Panc1 (cell line): ENCODE data around the gene CLCC1. TPM values are rescaled to one million over a fixed set of nuclear protein-coding genes. Genes with fewer than 3 reads are reported as not detected.
"Not testable (repeated sequence)": the region's sequence is repeated elsewhere in the genome, so short reads cannot be mapped to it uniquely, and the experiment has no call there.

Experiments
- ATAC-seq: fragments of 200-7000 bp; cut with Tn5 transposase; 2 replicates; pipeline ENCODE4 v1.9.1; 2020; ENCODE audit warnings: mild to moderate bottlenecking, moderate library complexity
- BruUV-seq: library from RNA; stranded (reverse); fragments of 400-500 nt; replicated peaks from 2 replicates; lab custom pipeline; 2021; lab: Mats Ljungman, UMichigan
- CTCF ChIA-PET: fragments of 300-600 bp; sonication (Branson Sonifier 250); formaldehyde crosslinking; loops from one replicate; lab custom pipeline; 2022; ENCODE audit warnings: antibody characterized with exemption; lab: Charles Lee
- POLR2A ChIA-PET: fragments of 300-600 bp; sonication (Branson Sonifier 250); formaldehyde crosslinking; loops from one replicate; lab custom pipeline; 2022; ENCODE audit warnings: antibody characterized with exemption; lab: Charles Lee
- DNase-seq: peaks from one replicate; pipeline ENCODE4 v3.0.0-alpha.2; 2010; ENCODE audit warnings: low read depth, low spot score
- H3K27ac ChIP-seq: 2 replicates; pipeline ENCODE4 v1.5.1; 2011; ENCODE audit warnings: mild to moderate bottlenecking, low read length, inconsistent platforms
- H3K27me3 ChIP-seq: fragments of 200-500 bp; sonication (Bioruptor generic); 2 replicates; pipeline ENCODE4 v1.6.0; 2014; ENCODE audit warnings: low read length, inconsistent platforms; ENCODE audit not compliant: control insufficient read depth, insufficient read depth
- H3K36me3 ChIP-seq: fragments of 200-500 bp; sonication (Bioruptor generic); 2 replicates; pipeline ENCODE4 v1.5.1; 2014; ENCODE audit warnings: inconsistent platforms, mild to moderate bottlenecking, low read length, moderate library complexity; ENCODE audit not compliant: control insufficient read depth, insufficient read depth
- H3K4me1 ChIP-seq: 2 replicates; pipeline ENCODE4 v1.5.1; 2011; ENCODE audit warnings: inconsistent platforms, mild to moderate bottlenecking, low read length, moderate library complexity; ENCODE audit not compliant: control insufficient read depth, insufficient read depth
- H3K4me3 ChIP-seq, 2 experiments: 2 replicates each; pipeline ENCODE4 v1.5.1; 2011 to 2012; ENCODE audit warnings: low read depth in 2 of 2, low read length in 2 of 2, mild to moderate bottlenecking in 2 of 2, inconsistent platforms in 1 of 2, moderate library complexity in 1 of 2
- H3K9me3 ChIP-seq: fragments of 200-500 bp; sonication (Bioruptor generic); 2 replicates; pipeline ENCODE4 v1.5.1; 2014; ENCODE audit warnings: low read depth, mild to moderate bottlenecking, inconsistent platforms, low read length, moderate library complexity; ENCODE audit not compliant: control insufficient read depth, insufficient read depth
- POLR2AphosphoS5 ChIP-seq: IDR thresholded peaks from 2 replicates; pipeline ENCODE4 v1.6.1; 2012; ENCODE audit warnings: mild to moderate bottlenecking, low read depth, low read length, moderate library complexity
- SIN3A ChIP-seq: IDR thresholded peaks from 2 replicates; pipeline ENCODE4 v1.6.1; 2012; ENCODE audit warnings: low read depth, mild to moderate bottlenecking, low read length, moderate library complexity, borderline replicate concordance; ENCODE audit not compliant: insufficient read depth
- TCF7L2 ChIP-seq: IDR thresholded peaks from 2 replicates; pipeline ENCODE4 v1.6.1; 2011; ENCODE audit warnings: mild to moderate bottlenecking, low read depth, low read length, inconsistent platforms
- in situ Hi-C: cut with HindIII; loops from 2 replicates; pipeline ENCODE4 v1.10.0; 2016; ENCODE audit warnings: low sequenced_read_pairs, low pct_unique_long_range_greater_than_20kb
- intact Hi-C: fragments of 100-400 bp; cut with micrococcal nuclease; formaldehyde crosslinking; loops from one replicate; pipeline ENCODE4 v1.10.0; 2022; ENCODE audit not compliant: unreplicated experiment
- total RNA-seq: library from RNA; stranded (reverse); gene quantifications from one replicate; pipeline ENCODE4 v1.2.1, GENCODE V29; 2021; ENCODE audit not compliant: unreplicated experiment
- TF ChIP-seq, protein P1 (sequence below), 2 experiments: IDR thresholded peaks; 2 replicates each; pipeline ENCODE4 v1.6.1; 2011 to 2012; ENCODE audit warnings: low read depth in 2 of 2, control low read depth in 1 of 2, low read length in 1 of 2, mild to moderate bottlenecking in 1 of 2, moderate library complexity in 1 of 2; ENCODE audit not compliant: insufficient read depth in 1 of 2
- TF ChIP-seq, protein P2 (sequence below): fragments of 450-650 bp; IDR thresholded peaks from 2 replicates; pipeline ENCODE4 v1.5.1; 2017; ENCODE audit warnings: mild to moderate bottlenecking

Gene CLCC1
- total RNA-seq, 1 experiment from 2014 or later = 28.4 TPM

DNA sequence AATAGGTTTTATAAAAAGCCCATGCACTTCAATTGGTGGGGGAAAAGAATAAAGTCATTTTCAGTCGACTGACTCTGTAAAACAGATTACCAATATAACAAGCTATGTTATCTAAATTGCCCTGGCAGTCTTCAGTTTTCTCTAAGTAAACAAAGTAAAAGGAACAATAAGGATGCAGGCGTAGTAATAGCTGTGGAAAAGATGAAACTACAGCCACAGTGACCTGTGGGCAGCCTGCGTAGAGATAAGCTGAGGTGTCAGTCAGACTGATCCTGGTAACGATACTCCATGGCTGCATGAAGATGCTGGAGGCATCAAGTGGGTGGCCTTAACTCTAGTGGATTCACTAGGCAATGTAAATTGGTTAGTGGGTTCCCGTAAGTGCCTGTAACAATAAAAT, 29.3 kb downstream of the CLCC1 start:
- intact Hi-C loops = no loop called here
- Histone ChIP-seq H3K4me1 (no peaks in the 10 kb centered on the region), H3K9me3 (no peaks in the 10 kb centered on the region), H3K27me3 (no peaks in the 10 kb centered on the region), H3K4me3 (no peak overlapping the region), H3K27ac (no peak overlapping the region), H3K36me3 (peaks cover 26% of the 10 kb centered on the region)
- BruUV-seq = no TSS peak
- TF ChIP-seq, protein P1, sequence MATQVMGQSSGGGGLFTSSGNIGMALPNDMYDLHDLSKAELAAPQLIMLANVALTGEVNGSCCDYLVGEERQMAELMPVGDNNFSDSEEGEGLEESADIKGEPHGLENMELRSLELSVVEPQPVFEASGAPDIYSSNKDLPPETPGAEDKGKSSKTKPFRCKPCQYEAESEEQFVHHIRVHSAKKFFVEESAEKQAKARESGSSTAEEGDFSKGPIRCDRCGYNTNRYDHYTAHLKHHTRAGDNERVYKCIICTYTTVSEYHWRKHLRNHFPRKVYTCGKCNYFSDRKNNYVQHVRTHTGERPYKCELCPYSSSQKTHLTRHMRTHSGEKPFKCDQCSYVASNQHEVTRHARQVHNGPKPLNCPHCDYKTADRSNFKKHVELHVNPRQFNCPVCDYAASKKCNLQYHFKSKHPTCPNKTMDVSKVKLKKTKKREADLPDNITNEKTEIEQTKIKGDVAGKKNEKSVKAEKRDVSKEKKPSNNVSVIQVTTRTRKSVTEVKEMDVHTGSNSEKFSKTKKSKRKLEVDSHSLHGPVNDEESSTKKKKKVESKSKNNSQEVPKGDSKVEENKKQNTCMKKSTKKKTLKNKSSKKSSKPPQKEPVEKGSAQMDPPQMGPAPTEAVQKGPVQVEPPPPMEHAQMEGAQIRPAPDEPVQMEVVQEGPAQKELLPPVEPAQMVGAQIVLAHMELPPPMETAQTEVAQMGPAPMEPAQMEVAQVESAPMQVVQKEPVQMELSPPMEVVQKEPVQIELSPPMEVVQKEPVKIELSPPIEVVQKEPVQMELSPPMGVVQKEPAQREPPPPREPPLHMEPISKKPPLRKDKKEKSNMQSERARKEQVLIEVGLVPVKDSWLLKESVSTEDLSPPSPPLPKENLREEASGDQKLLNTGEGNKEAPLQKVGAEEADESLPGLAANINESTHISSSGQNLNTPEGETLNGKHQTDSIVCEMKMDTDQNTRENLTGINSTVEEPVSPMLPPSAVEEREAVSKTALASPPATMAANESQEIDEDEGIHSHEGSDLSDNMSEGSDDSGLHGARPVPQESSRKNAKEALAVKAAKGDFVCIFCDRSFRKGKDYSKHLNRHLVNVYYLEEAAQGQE (IDR thresholded peaks at IDR 0.05; ENCODE audit: insufficient read depth in 1 of 2, low read depth in 2 of 2, low read length in 1 of 2) = no peak
- TF ChIP-seq TCF7L2 (no peak), SIN3A (no peak), POLR2AphosphoS5 (no peak)
- TF ChIP-seq, protein P2, sequence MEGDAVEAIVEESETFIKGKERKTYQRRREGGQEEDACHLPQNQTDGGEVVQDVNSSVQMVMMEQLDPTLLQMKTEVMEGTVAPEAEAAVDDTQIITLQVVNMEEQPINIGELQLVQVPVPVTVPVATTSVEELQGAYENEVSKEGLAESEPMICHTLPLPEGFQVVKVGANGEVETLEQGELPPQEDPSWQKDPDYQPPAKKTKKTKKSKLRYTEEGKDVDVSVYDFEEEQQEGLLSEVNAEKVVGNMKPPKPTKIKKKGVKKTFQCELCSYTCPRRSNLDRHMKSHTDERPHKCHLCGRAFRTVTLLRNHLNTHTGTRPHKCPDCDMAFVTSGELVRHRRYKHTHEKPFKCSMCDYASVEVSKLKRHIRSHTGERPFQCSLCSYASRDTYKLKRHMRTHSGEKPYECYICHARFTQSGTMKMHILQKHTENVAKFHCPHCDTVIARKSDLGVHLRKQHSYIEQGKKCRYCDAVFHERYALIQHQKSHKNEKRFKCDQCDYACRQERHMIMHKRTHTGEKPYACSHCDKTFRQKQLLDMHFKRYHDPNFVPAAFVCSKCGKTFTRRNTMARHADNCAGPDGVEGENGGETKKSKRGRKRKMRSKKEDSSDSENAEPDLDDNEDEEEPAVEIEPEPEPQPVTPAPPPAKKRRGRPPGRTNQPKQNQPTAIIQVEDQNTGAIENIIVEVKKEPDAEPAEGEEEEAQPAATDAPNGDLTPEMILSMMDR = no peak
- ChIA-PET CTCF (no interaction called here), POLR2A (no interaction called here)
- ATAC-seq = no peak
- no peak for DNase-seq
- in situ Hi-C loops = no loop called here

DNA sequence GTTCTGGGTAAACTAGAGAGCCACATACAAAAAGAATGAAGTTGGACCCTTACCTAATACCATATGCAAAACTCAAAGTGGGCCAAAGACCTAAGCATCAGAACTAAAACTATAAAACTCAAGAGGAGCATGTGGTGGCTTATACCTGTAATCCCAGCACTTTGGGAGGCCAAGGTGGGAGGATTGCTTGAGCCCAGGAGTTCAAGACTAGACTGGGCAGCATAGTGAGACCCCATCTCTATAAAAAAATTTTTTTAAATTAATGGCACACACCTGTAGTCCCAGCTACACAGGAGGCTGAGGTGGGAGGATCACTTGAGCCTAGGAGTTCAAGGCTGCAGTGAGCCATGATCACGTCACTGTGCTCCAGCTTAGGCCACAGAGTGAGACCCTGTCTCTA, 35.7 kb downstream of the CLCC1 start:
- H3K27me3 ChIP-seq, H3K27ac ChIP-seq, in situ Hi-C loops, POLR2A ChIA-PET, H3K9me3 ChIP-seq, H3K4me1 ChIP-seq, H3K4me3 ChIP-seq, intact Hi-C loops, DNase-seq, ATAC-seq, BruUV-seq, CTCF ChIA-PET: not testable (repeated sequence)
- peaks cover 11% of the 10 kb centered on the region for H3K36me3 ChIP-seq

DNA sequence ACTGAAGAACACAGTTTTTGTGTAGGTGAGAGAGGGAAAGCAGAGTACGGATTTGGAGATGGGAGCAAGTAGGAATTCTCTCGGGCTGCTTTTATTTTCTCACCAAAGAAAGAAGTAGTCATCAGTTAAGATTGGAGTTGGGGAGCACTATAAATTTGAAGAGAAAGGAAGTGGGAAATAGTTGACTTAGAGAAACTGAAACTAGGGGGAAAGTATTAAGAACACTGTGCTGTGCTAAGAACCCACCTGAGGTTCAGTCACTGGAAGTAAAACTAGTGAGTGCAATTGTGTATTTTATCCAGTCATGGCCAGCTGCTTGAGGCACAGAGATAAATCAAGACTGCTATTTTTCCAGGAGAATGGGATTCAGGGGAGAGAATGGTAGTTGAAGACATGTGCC, 37.4 kb downstream of the CLCC1 start:
- Histone ChIP-seq H3K27ac (no peak overlapping the region), H3K4me1 (no peaks in the 10 kb centered on the region), H3K36me3 (peaks cover 14% of the 10 kb centered on the region), H3K9me3 (no peaks in the 10 kb centered on the region), H3K27me3 (no peaks in the 10 kb centered on the region), H3K4me3 (no peak overlapping the region)
- no peak for ATAC-seq
- ChIA-PET CTCF (no interaction called here), POLR2A (no interaction called here)
- no TSS peak for BruUV-seq
- in situ Hi-C loops = no loop called here
- no peak for DNase-seq
- TF ChIP-seq, protein P1 (IDR thresholded peaks at IDR 0.05; ENCODE audit: insufficient read depth in 1 of 2, low read depth in 2 of 2, low read length in 1 of 2) = no peak
- TF ChIP-seq TCF7L2 (no peak), SIN3A (no peak), POLR2AphosphoS5 (no peak)
- TF ChIP-seq, protein P2 = no peak
- intact Hi-C loops = no loop called here
